NOMO-1 treated with DMSO at 0.1 percent for 48 hours (cell line): ENCODE results near the gene LARP7.
"Not testable (repeated sequence)": the region's sequence is repeated elsewhere in the genome, so short reads cannot be mapped to it uniquely, and the experiment has no call there.

Source experiments
- DNase-seq: peaks from one replicate; lab custom pipeline; 2025; ENCODE audit not compliant: unreplicated experiment; lab: John Stamatoyannopoulos, UW

LARP7 gene

DNA sequence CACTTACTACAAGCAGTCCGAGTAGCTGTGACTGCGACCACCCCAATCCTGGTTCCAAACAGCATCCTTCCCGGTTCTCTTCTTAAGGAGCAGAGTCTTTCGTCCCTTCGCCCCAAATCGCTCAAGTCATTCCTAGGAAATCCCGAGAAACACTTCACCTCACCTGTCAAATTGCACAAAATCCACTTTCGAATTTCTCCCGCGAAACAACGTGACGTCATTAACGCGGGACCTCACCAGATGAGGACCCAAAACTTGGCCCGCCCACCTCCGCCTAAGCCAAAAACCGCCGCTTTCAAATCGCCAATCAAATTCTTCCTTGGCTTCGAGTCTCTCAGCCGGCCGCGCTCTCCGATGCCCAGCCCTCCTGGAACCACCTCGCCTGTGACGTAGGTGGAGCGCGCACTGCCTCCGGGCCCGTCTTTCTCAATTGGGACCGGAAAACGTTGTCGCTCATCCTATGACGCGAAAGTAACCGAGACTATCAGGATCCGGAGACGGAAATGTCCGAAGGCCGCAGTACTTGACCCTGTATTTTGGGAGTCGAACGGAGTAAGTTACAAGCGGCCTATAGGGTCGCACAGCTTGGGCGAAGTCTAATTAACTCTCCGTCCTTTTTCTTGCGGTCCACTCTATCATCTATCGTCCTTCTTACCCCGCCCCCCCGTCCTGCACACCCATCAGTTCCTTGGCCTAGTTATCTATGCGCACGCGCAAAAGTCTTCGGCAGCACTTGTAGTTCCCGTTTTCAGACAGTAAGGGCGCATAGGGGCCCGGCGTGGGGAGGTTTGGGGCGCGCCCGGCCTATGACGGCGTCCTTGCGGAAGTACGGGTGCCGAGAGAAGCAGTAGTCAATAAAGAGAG lies at the start of gene LARP7, which contains the start of gene ZGRF1:
LARP7 (plus strand) TSS at position 456 of the 864 bp plus-strand sequence. CDS start 7,527 bp downstream, outside the sequence.
ZGRF1 (minus strand) TSS at position 222 of the 864 bp plus-strand sequence. CDS start 3,733 bp downstream, outside the sequence.
- DNase-seq: peak; percentile 98

- DNase-seq: no peak
Measured at GRCh38 chr4:112589206-112589605, 47.7 kb upstream of the LARP7 start.

- no peak for DNase-seq
Measured at GRCh38 chr4:112591593-112591992, 45.4 kb upstream of the LARP7 start.

- no peak for DNase-seq
Measured at GRCh38 chr4:112592717-112593116, 44.2 kb upstream of the LARP7 start.

GRCh38 chr4:112593438-112594133 lies 43.4 kb upstream of the LARP7 start:
- no peak for DNase-seq

DNA sequence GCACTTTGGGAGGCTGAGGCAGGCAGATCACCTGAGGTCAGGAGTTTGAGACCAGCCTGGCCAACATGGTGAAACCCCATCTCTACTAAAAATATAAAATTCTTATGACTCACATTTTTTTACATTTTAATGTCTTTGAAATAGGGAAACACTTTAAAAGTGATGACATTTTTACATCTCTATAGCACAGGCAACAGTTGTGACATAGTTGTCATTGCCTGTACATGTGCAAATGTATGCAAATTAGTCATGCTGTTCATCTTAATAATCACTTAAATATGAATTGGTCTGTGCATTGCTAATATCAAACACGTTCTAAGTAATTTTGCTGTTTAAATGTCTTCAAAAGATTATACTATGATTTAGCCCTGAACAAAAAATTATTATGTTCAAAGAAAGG lies 42.0 kb upstream of the LARP7 start:
- no peak for DNase-seq

DNA sequence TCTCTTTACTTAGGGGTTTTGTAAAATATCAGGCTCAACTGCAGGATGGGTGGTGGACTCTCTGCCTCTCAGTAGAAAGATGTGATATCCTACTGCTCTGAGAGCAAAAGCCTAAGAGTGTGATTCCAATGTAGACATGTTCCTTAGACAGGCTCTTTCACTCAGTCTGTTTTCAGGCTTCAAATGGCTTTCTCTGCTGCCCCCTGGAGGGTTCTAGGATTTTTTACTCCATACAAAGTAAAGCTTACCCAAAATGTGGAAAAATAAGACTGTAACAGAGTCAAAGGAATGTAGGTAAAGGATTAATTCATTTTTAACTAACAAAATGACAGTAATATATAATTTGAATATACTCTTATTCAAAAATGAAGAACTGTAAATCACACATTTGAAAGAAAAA lies 32.4 kb upstream of the LARP7 start:
- peak; percentile 30 for DNase-seq

GRCh38 chr4:112612814-112613213 lies 24.1 kb upstream of the LARP7 start:
- not testable (repeated sequence) for DNase-seq

DNA sequence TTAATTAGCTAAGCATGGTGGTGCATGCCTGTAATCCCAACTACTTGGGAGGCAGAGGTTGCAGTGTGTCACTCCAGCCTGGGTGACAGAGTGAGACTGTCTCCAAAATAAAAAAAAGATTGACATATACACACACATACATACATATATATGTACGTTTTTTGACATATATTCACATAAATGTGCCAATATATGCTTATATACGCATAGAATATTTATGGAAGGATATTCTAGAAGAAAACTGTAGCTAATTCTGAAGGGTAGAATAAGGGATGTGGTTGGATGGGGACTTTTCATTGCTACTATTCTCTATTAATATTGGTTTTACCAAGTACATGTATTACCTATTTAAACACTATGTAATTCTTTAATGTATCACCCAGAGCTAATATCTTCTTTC lies 20.0 kb upstream of the LARP7 start:
- DNase-seq: no peak

GRCh38 chr4:112626228-112626627 lies 10.7 kb upstream of the LARP7 start:
- DNase-seq: no peak

DNA sequence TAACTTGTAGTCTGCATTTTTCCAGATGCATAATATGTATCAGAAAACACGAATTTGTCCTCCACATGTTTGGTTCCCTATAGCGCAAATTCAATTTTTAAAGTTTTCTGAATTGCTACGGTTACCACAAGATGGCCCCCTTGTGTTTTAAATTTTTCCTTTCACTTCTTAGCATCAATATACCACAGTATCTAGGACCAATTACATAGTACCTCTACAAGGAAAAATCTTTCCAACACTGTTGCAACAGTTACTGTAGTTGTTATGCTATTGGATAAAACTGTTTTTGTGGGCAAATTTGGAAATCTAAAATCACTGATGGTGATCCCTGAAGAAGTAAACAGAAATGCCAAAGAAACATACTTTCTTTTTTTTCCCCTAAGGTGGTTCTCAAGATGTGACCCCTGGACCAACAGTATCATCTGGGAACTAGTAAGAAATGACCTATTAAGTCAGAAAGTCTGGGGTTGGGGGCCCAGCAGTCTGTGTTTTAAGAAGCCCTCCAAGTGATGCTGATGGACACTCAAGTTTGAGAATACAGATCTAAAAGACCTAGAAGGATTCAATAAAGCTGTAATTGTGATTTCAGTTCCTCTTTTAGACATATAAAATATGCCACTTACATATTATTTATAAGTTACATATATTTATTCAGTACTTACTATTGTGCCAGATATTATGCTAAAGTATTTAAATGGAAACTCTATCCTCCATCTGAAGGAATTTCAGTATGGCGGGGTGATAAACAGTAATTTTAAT lies 3.3 kb upstream of the LARP7 start:
- peak; percentile 52 for DNase-seq

GRCh38 chr4:112637552-112637866 lies 566 bp downstream of the LARP7 start:
- DNase-seq: no peak

- DNase-seq: no peak
Measured at GRCh38 chr4:112642526-112642925, 5.6 kb downstream of the LARP7 start.

GRCh38 chr4:112644595-112645535 lies 7.9 kb downstream of the LARP7 start:
- not testable (repeated sequence) for DNase-seq

DNA sequence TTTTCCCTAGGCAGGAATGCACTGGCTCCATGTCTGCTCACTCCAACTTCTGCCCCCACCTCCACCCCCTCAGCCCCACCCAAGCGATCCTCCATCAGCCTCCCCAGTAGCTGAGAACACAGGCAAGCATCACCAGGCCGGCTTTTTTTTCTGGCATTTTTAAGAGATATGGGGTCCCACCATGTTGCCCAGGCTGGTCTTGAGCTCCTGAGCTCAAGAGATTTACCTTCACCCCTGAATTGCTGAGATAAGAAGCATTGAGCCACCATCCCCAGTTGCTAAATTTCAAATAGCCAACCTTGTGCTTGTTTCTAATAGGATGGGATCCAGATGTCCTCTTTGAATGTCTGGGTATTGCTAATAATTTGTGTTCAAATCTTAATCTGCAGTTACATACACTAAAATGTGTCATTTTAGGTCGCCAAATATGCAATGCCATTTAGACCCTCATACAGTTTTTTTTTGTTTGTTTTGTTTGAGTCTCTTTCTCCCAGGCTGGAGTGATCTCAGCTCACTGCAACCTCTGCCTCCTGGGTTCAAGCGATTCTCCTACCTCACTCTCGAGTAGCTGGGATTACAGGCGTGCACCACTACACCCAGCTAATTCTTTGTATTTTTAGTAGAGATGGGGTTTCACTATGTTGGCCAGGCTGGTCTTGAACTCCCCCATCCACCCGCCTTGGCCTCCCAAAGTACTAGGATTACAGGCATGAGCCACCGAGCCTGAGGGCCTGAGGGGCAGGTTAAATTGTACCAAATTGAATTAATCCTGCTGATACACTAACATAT lies 8.8 kb downstream of the LARP7 start:
- DNase-seq: no peak

- DNase-seq: no peak
Measured at GRCh38 chr4:112646632-112647537, 9.9 kb downstream of the LARP7 start.

- DNase-seq: no peak
Measured at GRCh38 chr4:112647785-112648184, 10.8 kb downstream of the LARP7 start.

DNA sequence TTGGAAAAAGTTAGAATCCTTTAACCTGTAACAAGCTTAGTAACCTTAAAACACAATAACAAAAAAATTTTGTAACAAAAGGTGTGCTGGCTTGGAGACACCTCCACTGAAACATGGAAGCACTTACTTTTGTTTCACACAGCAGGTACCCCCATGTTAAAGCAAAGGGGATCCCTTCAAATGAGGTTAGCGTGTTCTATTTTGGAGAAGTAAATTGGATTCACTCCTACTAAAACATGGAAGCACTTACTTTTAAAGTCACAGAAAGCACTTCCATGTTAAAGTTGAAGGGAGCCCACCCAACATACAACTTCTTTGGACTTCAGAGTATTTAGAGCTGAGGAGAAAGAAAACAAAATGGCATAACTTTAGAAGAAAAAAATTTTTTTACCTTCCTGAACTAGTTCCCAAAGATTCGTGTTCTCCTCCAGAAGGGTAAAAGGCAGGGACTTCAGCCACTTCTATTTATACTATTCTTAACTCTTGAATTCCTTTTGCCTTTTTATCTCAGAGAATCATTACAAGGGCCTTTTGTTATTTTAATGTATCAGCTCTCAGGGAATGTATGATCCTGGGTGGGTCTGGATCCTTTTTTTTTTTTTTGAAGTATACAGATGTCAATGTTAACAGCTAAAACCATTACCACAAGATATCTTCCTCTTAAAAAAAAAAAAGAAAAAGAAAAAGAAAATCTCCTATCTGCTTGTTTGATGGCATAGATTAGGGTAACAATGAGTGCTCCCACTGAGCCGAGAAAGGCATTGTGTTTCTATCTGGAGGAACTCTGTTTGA lies 11.5 kb downstream of the LARP7 start:
- DNase-seq: no peak
